Muscle of leg (tissue), 11 donors: Measurements from ENCODE around the gene TNNC1. TPM values are rescaled to one million over a fixed set of nuclear protein-coding genes. Genes with fewer than 3 reads are reported as not detected.

Experiments used
- DNase-seq: peaks from one replicate; pipeline ENCODE4 v3.0.0; 2013
- H3K27ac ChIP-seq: one replicate; pipeline ENCODE4 v1.5.1; 2013; ENCODE audit warnings: mild to moderate bottlenecking, low read length, control low read depth
- H3K27me3 ChIP-seq: one replicate; pipeline ENCODE4 v1.6.1; 2013; ENCODE audit warnings: low read length; ENCODE audit not compliant: control insufficient read depth, insufficient read depth
- H3K36me3 ChIP-seq: one replicate; pipeline ENCODE4 v1.6.1; 2013; ENCODE audit warnings: low read length; ENCODE audit not compliant: control insufficient read depth, insufficient read depth
- H3K4me1 ChIP-seq: one replicate; pipeline ENCODE4 v1.6.1; 2013; ENCODE audit warnings: low read length; ENCODE audit not compliant: control insufficient read depth, insufficient read depth
- H3K4me3 ChIP-seq: one replicate; pipeline ENCODE4 v1.5.1; 2013; ENCODE audit warnings: low read length, control low read depth
- H3K9me3 ChIP-seq: replicated peaks from 2 replicates; pipeline ENCODE4 v1.6.1; 2013; ENCODE audit warnings: low read depth, low read length; ENCODE audit not compliant: control insufficient read depth
- WGBS: methylation state at CpG from one replicate; pipeline ENCODE4 v1.1.5; 2013; ENCODE audit warnings: missing lambda C conversion rate; ENCODE audit not compliant: insufficient coverage; 5-methylcytosine and 5-hydroxymethylcytosine counted together
- polyA plus RNA-seq, 8 donors: library from polyadenylated mRNA; unstranded; fragments of 120-200 nt; gene quantifications; one replicate each; pipeline versions ENCODE4 v1.2.1 to v1.2.3, GENCODE V29; 2013; ENCODE audit warnings: inconsistent platforms in 1 of 8, low replicate concordance in 1 of 8; ENCODE audit not compliant: insufficient read length in 8 of 8, insufficient read depth in 1 of 8
- total RNA-seq: library from RNA; stranded (reverse); fragments of 120-200 nt; gene quantifications from one replicate; pipeline ENCODE4 v1.2.4, GENCODE V29; 2013

The TNNC1 gene
- total and polyA plus RNA-seq, 9 donors: 521 to 1,724 (median 617) TPM

DNA sequence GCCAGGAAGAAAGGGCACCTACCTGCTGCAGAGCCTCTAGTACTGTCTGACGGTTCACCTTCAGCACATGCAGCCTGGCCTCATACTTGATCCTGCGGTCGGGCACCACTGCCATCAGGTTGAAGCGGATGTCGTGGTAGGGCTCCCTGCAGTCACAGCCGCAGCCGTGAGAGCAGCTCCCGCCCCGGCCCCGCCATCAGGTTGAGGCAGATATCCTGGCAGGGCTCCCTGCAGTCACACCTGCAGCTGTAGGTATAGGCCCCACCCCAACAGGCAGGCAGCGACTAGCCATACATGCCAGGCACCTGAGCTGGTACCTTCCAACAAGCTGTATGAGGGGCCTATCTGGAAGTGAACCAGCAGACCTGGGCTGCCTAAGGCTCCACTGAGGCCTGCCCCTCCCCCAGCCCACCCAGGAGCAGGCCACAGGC, 47.6 kb downstream of the TNNC1 start:
- WGBS: 97% methylated on average over 11 of the region's 11 CpGs
- no peak overlapping the region for H3K27ac ChIP-seq
- H3K4me1 ChIP-seq: peaks cover 24% of the 10 kb centered on the region
- peaks cover 71% of the 10 kb centered on the region for H3K36me3 ChIP-seq
- no peaks in the 10 kb centered on the region for H3K9me3 ChIP-seq
- no peak overlapping the region for H3K4me3 ChIP-seq
- no peak for DNase-seq
- H3K27me3 ChIP-seq: no peaks in the 10 kb centered on the region

DNA sequence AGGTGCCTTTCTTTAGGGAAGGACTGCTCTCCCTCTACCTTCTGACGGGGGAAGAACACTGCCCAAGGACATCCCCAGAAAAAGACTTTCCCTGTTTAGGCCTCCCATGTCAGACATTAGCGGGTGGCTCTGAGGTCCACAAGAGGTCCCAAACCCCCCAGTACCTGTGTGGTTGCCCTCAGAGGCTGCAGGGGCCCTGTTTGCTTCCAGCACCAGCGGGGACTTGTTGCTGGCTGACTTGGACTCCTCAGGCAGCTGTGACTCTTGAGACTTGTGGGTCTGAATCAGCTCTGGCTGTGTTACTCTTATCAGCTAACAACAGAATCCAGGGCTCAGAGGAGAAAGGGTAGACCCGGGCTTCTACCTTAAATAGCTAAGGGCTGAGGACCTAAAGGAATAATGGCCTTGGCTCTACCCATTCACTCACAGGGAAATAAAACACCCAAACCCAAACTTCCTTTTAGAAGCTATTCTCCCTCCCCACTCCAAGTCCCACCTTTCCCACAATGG, 48.2 kb downstream of the TNNC1 start:
- Histone ChIP-seq H3K4me1 (peaks cover 20% of the 10 kb centered on the region), H3K27ac (no peak overlapping the region), H3K36me3 (peaks cover 76% of the 10 kb centered on the region), H3K4me3 (no peak overlapping the region), H3K27me3 (no peaks in the 10 kb centered on the region), H3K9me3 (no peaks in the 10 kb centered on the region)
- no peak for DNase-seq
- no CpG with 5 or more reads among the region's 4 CpGs for WGBS

DNA sequence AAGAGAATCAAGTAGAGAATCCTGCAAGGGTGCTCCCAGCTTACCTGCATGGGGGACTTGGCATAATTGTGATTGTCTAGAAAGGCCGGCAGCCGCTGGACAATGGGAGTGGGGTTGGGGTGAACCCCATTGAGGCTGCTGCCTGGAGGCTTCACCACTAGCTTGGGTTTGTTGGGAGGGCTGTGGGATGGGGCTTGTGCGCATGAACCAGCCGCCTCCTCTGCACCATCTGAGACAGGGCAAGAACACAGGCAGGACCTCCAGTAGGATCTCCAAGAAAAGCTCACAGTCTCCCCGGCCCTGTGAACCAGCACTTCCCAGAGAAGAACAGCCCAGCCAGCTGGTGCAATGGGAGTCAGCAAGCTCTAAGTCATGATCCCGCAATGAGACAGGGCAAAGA, 48.8 kb downstream of the TNNC1 start:
- DNase-seq: no peak
- 90% methylated on average over 3 of the region's 6 CpGs for WGBS
- Histone ChIP-seq H3K36me3 (peaks cover 82% of the 10 kb centered on the region), H3K27me3 (no peaks in the 10 kb centered on the region), H3K4me3 (no peak overlapping the region), H3K27ac (no peak overlapping the region), H3K4me1 (peaks cover 20% of the 10 kb centered on the region), H3K9me3 (no peaks in the 10 kb centered on the region)

DNA sequence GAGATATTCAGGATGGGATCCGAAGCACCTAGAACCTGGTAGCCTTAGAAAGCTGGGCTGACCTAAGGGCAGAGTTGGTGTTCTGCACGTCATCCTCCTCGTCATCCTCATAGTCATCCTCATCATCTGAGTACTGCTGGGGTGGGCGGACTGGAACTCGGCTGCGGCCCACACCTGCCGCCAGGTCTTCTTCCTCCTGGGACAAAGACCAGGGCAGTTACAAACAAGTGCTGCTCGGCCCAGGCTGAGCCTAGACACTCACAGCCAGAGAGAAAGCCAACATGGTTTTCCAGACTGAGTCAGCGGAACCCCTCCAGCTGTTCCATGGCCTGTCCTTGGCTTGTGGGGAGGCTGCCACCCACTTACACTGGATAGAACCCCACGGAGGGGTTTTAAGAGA, 49.5 kb downstream of the TNNC1 start:
- Histone ChIP-seq H3K4me3 (no peak overlapping the region), H3K4me1 (peaks cover 20% of the 10 kb centered on the region), H3K27ac (no peak overlapping the region), H3K9me3 (no peaks in the 10 kb centered on the region), H3K27me3 (no peaks in the 10 kb centered on the region), H3K36me3 (peaks cover 86% of the 10 kb centered on the region)
- no peak for DNase-seq
- 94% methylated on average over 10 of the region's 10 CpGs for WGBS

DNA sequence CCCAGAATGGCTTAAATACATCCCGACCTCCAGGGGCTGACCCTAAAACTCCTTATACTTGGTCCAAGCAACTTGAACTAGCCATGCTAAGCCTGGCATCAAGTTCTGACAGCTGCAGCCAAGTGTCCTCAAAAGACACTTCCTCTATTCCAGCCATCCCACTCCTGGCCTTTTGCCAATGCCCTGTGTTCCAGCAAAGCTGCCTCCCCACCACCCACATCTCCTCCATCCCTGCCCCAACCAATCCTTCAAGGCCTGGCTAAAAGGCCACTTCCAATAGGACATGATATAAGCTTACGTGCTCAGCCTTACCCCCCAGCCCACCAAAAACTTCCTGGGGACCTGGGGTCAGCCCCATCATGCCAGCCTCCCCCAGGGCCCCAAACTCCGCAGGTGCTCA, 49.9 kb downstream of the TNNC1 start:
- Histone ChIP-seq H3K4me3 (no peak overlapping the region), H3K4me1 (peaks cover 16% of the 10 kb centered on the region), H3K27me3 (no peaks in the 10 kb centered on the region), H3K27ac (no peak overlapping the region), H3K9me3 (no peaks in the 10 kb centered on the region), H3K36me3 (peaks cover 91% of the 10 kb centered on the region)
- 100% methylated on average over 2 of the region's 3 CpGs for WGBS
- peak; percentile 50 for DNase-seq

DNA sequence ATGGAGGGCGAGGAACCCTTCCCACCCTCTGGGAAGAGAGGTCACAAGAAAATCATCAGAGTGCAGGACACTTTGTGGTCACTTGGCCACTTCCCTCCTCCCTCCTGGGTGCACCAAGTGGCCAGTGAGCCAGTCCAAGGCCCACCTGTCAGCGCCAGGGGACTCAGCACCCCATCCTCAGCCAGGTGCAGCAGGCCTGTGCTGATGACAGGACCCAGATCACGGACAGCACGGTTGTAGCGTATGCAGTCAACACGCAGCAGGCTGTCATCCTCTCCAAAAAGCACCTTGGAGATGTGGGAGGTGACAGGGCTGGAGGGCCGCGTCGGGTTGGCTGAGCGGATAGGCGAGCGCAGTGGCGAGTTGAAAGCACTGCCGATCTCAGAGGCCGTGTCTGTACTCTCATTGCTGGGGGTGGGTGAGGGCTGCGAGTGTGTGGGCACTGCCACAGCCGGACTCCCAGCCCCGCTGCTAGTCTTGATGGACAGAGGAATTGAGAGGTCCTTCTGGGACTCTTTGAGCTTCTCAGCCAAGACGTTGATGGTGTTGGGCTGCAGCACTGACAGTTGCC, 50.5 kb downstream of the TNNC1 start:
- DNase-seq: no peak
- Histone ChIP-seq H3K4me3 (no peak overlapping the region), H3K36me3 (peaks cover 94% of the 10 kb centered on the region), H3K27ac (no peak overlapping the region), H3K9me3 (no peaks in the 10 kb centered on the region), H3K27me3 (no peaks in the 10 kb centered on the region), H3K4me1 (peaks cover 10% of the 10 kb centered on the region)
- 95% methylated on average over 16 of the region's 19 CpGs for WGBS

DNA sequence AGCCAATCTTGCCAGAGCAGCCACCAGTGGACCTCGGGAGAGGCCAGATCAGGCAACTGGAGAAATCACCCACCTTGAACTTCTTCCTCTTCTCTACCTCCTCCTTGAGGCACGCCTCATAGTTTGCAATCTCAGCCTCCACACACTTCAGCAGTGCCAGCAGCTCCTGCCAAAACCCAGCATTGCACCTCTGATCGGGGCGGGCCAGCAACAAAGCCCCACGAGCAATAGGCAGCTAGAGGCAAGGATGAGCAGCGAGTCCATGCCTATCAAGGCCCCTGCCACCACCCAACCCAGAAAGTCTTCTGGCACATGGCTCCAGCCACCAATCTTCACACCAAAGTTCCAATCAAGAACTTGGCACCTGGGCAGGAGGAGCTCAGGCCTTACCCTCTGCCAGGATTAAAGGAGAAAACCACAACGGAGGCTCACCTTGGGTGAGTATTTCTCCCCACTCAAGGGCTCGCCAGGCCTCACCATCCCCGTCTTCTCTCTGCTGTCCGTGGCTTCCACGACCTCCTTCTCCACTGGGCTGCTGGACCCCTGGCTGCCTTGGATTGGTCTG, 51.1 kb downstream of the TNNC1 start:
- no peak for DNase-seq
- no peak overlapping the region for H3K4me3 ChIP-seq
- no peaks in the 10 kb centered on the region for H3K9me3 ChIP-seq
- H3K27ac ChIP-seq: no peak overlapping the region
- no peaks in the 10 kb centered on the region for H3K27me3 ChIP-seq
- 92% methylated on average over 8 of the region's 11 CpGs for WGBS
- peaks cover 89% of the 10 kb centered on the region for H3K36me3 ChIP-seq
- peaks cover 8% of the 10 kb centered on the region for H3K4me1 ChIP-seq

DNA sequence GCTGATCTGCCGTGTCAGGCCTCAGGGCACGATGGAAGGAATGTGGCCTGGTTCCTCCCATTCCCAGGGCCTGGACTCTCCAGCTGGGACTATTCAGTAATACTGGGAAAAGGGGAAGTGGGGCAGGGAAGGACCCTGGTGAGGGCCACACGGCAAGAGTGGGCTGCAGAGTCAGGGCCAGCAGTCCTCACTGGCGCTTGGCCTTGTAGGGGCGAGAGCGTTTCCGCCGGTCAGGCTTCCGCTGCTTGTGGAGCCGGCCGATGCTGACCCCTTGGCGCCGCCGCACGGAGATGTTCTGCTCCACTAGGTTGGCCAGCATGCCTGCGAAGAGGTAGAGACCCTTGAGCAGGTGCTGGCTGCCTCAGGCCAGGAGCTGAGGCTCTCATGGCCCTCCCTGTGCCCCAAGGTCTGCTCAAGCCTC, 51.7 kb downstream of the TNNC1 start:
- H3K36me3 ChIP-seq: peaks cover 82% of the 10 kb centered on the region
- 92% methylated on average over 16 of the region's 16 CpGs for WGBS

DNA sequence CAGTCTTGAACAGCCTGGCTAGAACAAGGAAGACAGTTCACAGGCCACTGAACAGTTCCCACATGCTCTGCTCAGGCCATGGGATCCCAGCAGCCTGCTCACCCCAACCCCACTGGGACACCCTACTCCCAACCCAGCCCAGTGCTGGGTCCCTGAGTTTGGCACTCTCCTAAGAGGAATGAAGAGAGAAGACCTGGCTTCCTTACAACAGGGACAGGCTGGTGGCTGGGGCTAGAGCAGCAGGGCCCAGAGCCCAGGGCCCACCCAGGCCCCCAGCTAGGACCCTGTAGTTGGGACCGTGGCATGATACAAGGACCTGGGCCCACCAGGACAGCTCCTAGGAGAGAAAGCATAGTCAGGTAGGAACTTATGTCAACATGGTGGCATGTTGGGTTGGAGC, 52.3 kb downstream of the TNNC1 start:
- Histone ChIP-seq H3K27ac (no peak overlapping the region), H3K9me3 (no peaks in the 10 kb centered on the region), H3K36me3 (peaks cover 76% of the 10 kb centered on the region), H3K4me1 (peaks cover 8% of the 10 kb centered on the region), H3K4me3 (no peak overlapping the region), H3K27me3 (no peaks in the 10 kb centered on the region)
- 94% methylated on average over 1 of the region's 1 CpG for WGBS
- DNase-seq: no peak

More for the DNA sequence above, 51.7 kb downstream of the TNNC1 start:
- no peaks in the 10 kb centered on the region for H3K9me3 ChIP-seq
- H3K4me3 ChIP-seq: no peak overlapping the region
- H3K27me3 ChIP-seq: no peaks in the 10 kb centered on the region
- no peak for DNase-seq
- H3K4me1 ChIP-seq: peaks cover 8% of the 10 kb centered on the region
- no peak overlapping the region for H3K27ac ChIP-seq
